ENCODE data around the gene ZMIZ2. TPM values are rescaled to one million over a fixed set of nuclear protein-coding genes. Genes with fewer than 3 reads are reported as not detected.
A peak's percentile ranks its signal among the peaks of the same experiment; 100 is the strongest.

Gene ZMIZ2
- total RNA-seq, 2 experiments from 2014 or later, result 131 to 134 TPM

DNA sequence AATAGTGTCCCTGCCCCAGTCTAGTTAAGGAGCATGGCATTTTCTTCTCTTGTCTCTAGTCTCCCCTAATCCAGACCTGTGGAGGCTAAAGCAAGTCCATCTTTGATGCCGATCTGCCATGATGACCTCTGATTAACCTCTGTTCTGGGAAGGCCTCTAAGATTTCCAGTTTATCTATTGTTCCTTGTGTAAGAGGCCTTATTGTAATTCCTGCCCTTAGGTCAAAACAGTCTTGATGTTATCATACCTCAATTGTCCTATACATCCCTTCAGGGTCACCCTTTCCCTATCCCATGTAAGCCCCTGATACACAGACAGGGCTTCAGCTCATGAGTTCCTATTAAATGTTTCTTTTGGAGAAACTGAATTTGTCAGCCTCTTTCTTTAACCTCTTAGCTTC, 4.9 kb upstream of the ZMIZ2 start:
- CTCF ChIA-PET, result no interaction called here
- intact Hi-C loops (cut with micrococcal nuclease), result no loop called here
- POLR2A ChIA-PET, result interaction anchor here (1.2 kb wide), 1 partner anchor 14 kb away, joined by 5 read pairs; no protein-coding TSS in a partner anchor

DNA sequence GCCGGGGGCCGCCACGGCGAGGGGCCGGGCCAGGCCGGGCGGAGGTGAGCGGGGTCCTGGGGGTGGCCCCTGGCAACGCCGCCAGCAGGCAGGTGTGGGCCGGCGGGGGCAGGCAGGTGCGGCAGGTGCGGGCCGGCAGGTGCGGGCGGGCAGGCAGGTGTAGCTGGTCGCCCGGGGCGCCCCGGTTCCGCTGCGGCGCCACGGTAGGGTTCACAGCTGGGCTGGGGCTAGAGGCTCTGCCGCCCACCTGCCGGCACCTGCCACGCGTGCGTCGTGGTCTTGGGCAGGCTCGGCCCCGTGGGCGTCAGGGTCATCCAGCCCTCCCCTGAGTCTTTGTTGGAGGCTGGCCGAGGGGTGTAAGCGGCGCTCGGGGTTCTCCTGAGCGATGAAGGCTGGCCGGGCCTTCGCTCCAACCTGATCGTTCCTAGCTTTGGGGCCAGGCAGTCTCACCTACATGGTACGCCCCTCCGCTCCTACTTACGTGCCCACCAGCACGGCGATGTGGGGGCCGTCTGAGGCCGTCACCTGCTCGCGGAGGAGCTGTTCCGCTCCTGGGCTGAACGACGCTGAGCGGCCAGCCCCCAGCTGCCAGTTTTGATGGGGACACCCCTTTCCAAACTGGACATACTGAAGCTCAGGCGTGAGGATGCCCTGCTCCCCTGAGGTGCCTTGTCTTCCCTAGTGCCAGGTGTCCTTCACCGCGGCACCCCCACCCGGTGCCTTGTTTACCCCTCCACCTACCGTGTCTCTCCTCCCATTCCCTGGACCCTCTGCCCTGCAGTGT, 493 bp downstream of the ZMIZ2 start:
- Mint-ChIP-seq H3K36me3 (ENCODE audit: low read depth) (peaks cover 24% of the 10 kb centered on the region), H3K27me3 (no peaks in the 10 kb centered on the region), H3K27ac (peak overlapping the region; percentile 81), H3K9me3 (no peaks in the 10 kb centered on the region), H3K4me3 (peak overlapping the region; percentile 83), H3K4me1 (ENCODE audit: low read depth) (peaks cover 38% of the 10 kb centered on the region)
- intact Hi-C loops (cut with micrococcal nuclease), result no loop called here
- CTCF ChIA-PET, result interaction anchor here (1.0 to 1.5 kb wide), 3 partner anchors 8 to 49 kb away, joined by 3 to 4 read pairs (median 3); no protein-coding TSS in a partner anchor
- TF ChIP-seq, protein P1, sequence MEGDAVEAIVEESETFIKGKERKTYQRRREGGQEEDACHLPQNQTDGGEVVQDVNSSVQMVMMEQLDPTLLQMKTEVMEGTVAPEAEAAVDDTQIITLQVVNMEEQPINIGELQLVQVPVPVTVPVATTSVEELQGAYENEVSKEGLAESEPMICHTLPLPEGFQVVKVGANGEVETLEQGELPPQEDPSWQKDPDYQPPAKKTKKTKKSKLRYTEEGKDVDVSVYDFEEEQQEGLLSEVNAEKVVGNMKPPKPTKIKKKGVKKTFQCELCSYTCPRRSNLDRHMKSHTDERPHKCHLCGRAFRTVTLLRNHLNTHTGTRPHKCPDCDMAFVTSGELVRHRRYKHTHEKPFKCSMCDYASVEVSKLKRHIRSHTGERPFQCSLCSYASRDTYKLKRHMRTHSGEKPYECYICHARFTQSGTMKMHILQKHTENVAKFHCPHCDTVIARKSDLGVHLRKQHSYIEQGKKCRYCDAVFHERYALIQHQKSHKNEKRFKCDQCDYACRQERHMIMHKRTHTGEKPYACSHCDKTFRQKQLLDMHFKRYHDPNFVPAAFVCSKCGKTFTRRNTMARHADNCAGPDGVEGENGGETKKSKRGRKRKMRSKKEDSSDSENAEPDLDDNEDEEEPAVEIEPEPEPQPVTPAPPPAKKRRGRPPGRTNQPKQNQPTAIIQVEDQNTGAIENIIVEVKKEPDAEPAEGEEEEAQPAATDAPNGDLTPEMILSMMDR (IDR thresholded peaks at IDR 0.05), result no peak
- ATAC-seq (peak; percentile 7), DNase-seq (peak; percentile 61)
- POLR2A ChIA-PET, result interaction anchor here (0.7 to 3.2 kb wide), 14 partner anchors 9 to 362 kb away, joined by 3 to 18 read pairs (median 4); partner anchors contain the start of genes H2AZ2, OGDH, PPIA and TBRG4

More for the DNA sequence above, 4.9 kb upstream of the ZMIZ2 start:
- peaks cover 6% of the 10 kb centered on the region for H3K4me1 Mint-ChIP-seq (ENCODE audit: low read depth)
- no peak overlapping the region for H3K4me3 Mint-ChIP-seq
- ATAC-seq (no peak), DNase-seq (no peak)
- H3K9me3 Mint-ChIP-seq, result no peaks in the 10 kb centered on the region
- no peaks in the 10 kb centered on the region for H3K36me3 Mint-ChIP-seq (ENCODE audit: low read depth)
- H3K27me3 Mint-ChIP-seq, result no peaks in the 10 kb centered on the region
- TF ChIP-seq, protein P1 (IDR thresholded peaks at IDR 0.05), result no peak
- H3K27ac Mint-ChIP-seq, result no peak overlapping the region

DNA sequence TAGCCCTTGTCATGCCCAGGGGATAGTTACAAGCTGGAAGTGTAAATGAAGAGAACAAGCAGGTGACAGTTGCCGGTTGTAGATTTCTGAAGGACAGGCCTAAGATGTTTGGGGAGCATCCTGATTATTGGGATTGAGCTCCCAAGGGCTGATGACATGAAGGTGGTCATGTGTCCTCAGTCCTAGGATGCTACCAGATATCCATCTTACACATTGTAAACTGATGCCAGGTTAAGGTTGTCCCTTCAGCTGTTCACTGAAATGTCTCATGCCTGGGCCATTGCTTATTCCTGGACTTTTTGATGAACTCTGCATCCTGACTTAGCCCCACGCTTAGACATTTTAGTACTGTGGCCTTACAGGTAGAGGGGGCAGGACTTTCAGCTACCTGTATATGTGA, 1.3 kb downstream of the ZMIZ2 start:
- no peaks in the 10 kb centered on the region for H3K9me3 Mint-ChIP-seq
- ChIA-PET POLR2A (interaction anchor here (0.9 to 3.2 kb wide), 16 partner anchors 12 to 361 kb away, joined by 3 to 18 read pairs (median 5); partner anchors contain the start of genes H2AZ2, OGDH, PPIA and TBRG4), CTCF (interaction anchor here (1.0 to 1.5 kb wide), 4 partner anchors 9 to 157 kb away, joined by 3 to 4 read pairs (median 3); no protein-coding TSS in a partner anchor)
- TF ChIP-seq, protein P1 (IDR thresholded peaks at IDR 0.05), result no peak
- peak overlapping the region; percentile 83 for H3K4me3 Mint-ChIP-seq
- peaks cover 24% of the 10 kb centered on the region for H3K36me3 Mint-ChIP-seq (ENCODE audit: low read depth)
- ATAC-seq (no peak), DNase-seq (no peak)
- no peaks in the 10 kb centered on the region for H3K27me3 Mint-ChIP-seq
- peak overlapping the region; percentile 82 for H3K27ac Mint-ChIP-seq
- H3K4me1 Mint-ChIP-seq (ENCODE audit: low read depth), result peaks cover 39% of the 10 kb centered on the region
- intact Hi-C loops (cut with micrococcal nuclease), result loop anchor here (10.0 kb wide), 1 partner anchor 165 kb away; the partner anchor contains the start of gene TMED4

DNA sequence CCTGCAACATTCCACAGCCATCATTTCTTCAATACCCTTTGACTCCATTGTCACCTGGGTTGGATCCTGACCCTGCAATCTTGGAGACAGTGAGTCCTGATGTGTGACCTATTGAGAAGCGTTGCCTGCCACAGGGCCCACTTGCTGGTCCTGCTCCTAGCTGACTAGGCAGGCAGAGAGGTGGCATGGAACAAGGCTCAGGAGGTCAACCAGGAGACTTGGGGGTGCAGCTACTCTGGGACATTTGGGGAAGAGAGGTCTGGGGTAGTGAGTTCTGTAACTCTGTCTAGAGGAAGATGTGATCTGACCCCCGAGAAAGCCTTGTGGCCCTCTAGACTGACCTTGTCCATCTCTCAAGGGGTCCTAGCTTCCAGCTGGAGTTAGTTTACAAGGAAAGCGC, 1.8 kb downstream of the ZMIZ2 start:
- peak overlapping the region; percentile 83 for H3K4me3 Mint-ChIP-seq
- H3K27me3 Mint-ChIP-seq, result no peaks in the 10 kb centered on the region
- TF ChIP-seq, protein P1 (IDR thresholded peaks at IDR 0.05), result no peak
- peaks cover 24% of the 10 kb centered on the region for H3K36me3 Mint-ChIP-seq (ENCODE audit: low read depth)
- CTCF ChIA-PET, result interaction anchor here (1.0 to 1.5 kb wide), 6 partner anchors 15 to 385 kb away, joined by 3 to 4 read pairs (median 3); partner anchors contain the start of gene DDX56
- ATAC-seq (no peak), DNase-seq (no peak)
- H3K9me3 Mint-ChIP-seq, result no peaks in the 10 kb centered on the region
- peak overlapping the region; percentile 82 for H3K27ac Mint-ChIP-seq
- intact Hi-C loops (cut with micrococcal nuclease), result loop anchor here (10.0 kb wide), 1 partner anchor 166 kb away; the partner anchor contains the start of gene TMED4
- peaks cover 43% of the 10 kb centered on the region for H3K4me1 Mint-ChIP-seq (ENCODE audit: low read depth)
- POLR2A ChIA-PET, result interaction anchor here (0.9 to 3.2 kb wide), 11 partner anchors 13 to 361 kb away, joined by 3 to 18 read pairs (median 5); partner anchors contain the start of genes H2AZ2, OGDH, PPIA and TBRG4

Data from activated CD8-positive, alpha-beta T cell treated with anti-CD3 and anti-CD28 coated beads for 36 hours (primary cell).